Islet of Langerhans (tissue), 1 donor: Measurements from ENCODE around the gene ULK2.

ENCODE experiments used
- FAIRE-seq: peaks from one replicate; lab custom pipeline; 2011; peaks lifted over from hg19 to GRCh38; lab: Jason Lieb, UNC

ULK2 gene

GRCh38 chr17:19726631-19727376, 140.9 kb downstream of the ULK2 start:
- FAIRE-seq = no peak

DNA sequence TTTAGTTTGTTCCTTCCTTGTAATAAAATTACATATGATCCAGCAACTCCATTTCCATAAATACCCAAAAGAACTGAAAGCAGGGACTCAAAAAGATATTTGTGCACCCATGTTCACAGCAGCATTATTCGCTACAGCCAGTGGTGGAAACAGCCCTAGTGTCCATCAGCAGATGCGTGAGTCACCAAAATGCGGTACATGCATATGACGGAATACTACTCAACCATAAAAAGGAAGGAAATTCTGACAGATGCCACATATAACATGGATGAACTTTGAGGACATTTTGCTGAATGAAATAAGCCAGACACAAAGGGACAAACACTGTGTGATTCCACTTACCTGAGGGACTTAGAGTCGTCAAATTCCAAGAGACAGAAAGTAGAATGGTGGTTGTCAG, 142.2 kb downstream of the ULK2 start:
- no peak for FAIRE-seq

GRCh38 chr17:19724501-19725420, 143.0 kb downstream of the ULK2 start:
- no peak for FAIRE-seq

GRCh38 chr17:19723964-19724363, 143.8 kb downstream of the ULK2 start:
- FAIRE-seq = no peak
